Activated T-helper 1 cell treated with Interleukin-2 at 50 U/mL for 16 hours (primary cell): Measurements from ENCODE around the gene AKR1B1.
A peak's percentile ranks its signal among the peaks of the same experiment; 100 is the strongest.

Source experiments
- DNase-seq: peaks from one replicate; pipeline ENCODE4 v3.0.0-alpha.2; 2020; ENCODE audit warnings: low read depth

Gene AKR1B1

DNA sequence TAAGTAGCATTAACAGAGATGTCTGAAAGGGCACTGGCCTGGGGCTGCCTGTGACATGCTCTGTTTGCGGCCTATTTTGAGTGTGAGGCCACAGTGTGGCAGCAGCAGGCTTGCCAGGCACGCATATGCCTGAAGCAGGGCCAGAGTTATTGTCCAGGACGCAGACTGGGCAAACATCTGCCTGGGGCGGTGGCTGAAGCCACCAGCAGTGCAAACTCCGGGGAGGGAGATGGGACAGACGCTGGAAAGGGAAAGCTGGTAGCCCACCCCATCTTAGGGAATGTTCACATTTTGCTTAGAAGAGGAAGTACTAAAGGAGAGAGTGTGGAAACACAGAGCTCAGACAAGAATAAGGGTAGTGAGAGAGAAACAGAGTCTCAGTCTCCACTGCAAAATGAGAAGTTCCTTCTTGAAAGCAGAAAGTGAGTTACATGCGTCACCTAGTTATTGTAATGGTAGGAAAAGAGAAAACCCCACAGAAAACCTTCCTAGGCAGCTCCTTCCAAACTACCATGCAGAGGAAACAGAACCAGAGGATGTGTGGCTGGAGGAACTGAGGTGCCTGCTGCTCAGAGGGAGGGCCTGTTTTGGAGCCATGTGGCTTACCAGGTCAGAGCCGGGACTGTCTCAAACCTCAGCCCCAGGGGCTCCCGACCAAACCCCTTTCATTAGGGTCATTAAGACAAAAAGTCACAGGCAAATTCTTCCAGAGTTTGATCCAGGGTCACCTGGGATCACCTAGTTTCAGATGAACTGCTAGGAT lies 14.5 kb downstream of the AKR1B1 start:
- DNase-seq = no peak

- DNase-seq = no peak
These were observed 15.4 kb downstream of the AKR1B1 start for GRCh38 chr7:134443396-134444070.

- DNase-seq = no peak
These were observed 16.3 kb downstream of the AKR1B1 start for GRCh38 chr7:134442441-134443220.

DNA sequence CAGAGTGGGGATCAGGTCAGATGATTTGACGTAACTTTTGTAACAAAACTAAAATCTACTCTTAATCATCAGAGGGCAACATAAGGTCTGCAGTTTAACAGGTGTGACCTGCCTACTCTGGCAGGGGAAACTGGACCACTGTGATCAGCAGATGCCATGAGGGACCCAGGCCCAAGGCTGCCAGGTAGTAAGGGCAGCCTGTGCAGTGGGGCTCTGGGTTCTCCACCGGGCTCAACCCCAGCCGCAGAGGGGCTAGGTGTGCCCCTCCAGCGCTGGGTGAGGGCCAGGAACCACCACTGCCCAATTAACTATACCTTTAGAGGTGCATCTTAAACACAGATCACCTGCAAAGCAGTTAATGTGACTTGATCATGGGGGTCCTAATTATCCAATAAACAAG lies 17.6 kb downstream of the AKR1B1 start:
- DNase-seq = no peak

DNA sequence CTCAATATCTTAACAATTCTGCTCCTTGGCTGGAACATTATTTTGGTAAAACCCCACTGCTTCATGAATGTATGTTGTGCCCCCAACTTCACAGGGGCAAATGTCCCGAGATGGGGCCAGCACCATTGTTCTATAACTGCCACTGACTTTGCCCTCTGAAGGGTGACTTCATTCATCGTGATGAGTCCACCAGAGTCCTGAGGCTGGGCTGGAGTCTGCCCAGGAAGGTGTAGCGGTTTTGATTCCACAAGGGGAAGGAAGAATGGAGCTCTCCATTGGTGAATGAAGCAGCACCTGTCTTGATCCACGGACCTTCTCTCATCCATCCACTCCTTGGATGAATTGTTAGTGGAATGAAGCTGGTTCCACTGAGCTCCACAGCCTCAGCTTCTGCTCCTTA lies 18.4 kb downstream of the AKR1B1 start:
- no peak for DNase-seq

- DNase-seq = no peak
These were observed 18.8 kb downstream of the AKR1B1 start for GRCh38 chr7:134440067-134440466.

- no peak for DNase-seq
These were observed 20.0 kb downstream of the AKR1B1 start for GRCh38 chr7:134438946-134439345.

GRCh38 chr7:134435161-134435920 lies 23.6 kb downstream of the AKR1B1 start:
- DNase-seq = no peak

DNA sequence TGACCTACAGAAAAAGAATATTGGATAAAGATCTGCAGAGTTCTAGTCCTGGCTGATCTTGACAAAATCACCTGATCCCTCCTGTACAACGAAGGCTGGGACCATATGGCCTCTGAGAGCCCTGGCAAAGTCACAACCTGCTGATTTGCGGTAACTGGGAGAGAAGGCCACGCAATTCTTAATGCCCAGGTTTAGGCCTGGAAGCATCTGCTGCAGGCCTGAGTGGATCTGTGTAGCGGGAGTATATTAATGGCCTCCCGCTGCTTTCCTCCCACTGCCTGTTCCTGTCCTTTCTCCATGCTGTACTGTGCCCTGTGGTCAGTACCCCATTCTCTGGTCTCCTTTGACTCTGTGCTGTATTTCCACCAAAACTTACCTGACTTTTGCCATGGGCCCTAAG lies 24.2 kb downstream of the AKR1B1 start:
- no peak for DNase-seq

DNA sequence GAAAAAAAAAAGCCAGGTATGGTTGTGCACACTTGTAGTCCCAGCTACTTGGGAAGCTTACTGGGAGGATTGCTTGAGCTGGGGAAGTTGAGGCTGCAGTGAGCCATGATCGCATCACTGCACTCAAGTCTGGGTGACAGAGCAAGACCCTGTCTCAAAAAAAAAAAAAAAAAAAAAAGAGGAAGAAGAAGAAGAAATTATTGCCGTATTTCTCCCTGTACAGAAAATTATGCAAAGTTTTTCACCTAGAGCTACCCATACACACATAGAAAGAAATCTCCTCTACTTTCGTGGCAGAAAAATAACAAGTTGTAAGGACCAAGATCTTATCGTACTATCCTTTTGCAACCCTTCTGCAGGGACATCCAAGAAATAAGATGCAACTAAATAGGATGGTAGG lies 25.5 kb downstream of the AKR1B1 start:
- DNase-seq = no peak

GRCh38 chr7:134432296-134433152 lies 26.4 kb downstream of the AKR1B1 start:
- peak; percentile 48 for DNase-seq

GRCh38 chr7:134431815-134432214 lies 27.1 kb downstream of the AKR1B1 start:
- no peak for DNase-seq

DNA sequence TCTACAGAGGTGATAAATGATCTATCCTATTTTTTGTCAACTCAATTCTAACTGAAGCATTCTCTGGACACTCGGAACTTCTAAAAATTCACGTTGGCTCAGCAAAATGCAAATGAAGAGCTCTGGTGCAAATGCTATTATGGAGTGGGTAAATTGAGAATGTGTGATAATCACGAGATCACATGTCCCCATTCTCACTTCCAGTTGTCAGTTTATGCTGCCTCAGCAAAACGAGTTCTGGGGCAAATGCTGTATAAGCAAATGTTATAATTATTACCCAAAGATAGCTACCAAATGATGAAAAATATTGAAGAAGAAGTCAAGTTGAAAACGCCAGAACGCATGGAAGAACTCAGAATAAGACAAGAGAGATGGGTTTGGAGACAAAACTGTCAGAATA lies 29.4 kb downstream of the AKR1B1 start:
- DNase-seq = no peak

- no peak for DNase-seq
These were observed 30.0 kb downstream of the AKR1B1 start for GRCh38 chr7:134428942-134429341.

GRCh38 chr7:134427896-134428295 lies 31.0 kb downstream of the AKR1B1 start:
- DNase-seq = no peak

DNA sequence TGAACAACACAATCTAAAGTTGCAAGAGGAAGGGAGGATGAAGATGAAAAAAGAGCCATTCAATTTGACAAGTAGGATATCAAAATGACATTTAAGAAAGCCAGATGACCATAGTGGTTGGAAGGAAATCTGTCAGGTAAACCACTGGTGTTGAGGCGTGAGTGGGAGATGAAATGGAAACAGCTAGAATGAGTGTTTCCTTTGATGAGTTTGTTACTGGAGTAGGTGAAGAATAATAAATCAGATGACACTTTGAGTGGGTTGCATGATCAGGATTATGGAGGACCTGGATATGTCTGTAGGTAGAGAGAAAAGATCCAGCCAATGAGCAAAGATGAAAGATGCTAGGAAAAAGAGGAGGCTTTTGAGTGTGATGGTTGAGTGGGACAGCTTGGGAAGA lies 33.1 kb downstream of the AKR1B1 start:
- no peak for DNase-seq

DNA sequence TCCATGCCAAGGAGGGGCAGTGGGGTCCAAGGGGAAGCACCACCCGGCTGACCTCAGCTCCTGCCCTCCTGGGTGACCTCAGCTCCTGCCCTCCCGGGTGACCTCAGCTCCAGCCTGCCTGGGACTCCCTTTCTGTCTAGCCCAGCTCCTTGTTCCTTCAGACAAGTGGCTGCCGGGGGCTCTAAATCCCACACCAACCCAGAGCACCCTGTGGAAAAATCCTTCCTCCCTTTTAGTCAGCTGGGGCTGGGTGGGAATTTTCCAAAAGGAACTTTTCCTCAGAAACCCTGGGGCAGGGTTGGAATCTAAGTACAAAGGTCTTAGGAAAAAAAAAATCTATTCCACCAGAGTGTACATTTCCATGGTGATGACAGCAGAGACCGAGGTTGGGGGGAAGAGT lies 36.3 kb downstream of the AKR1B1 start:
- DNase-seq = no peak

GRCh38 chr7:134422008-134422407 lies 36.9 kb downstream of the AKR1B1 start:
- no peak for DNase-seq

GRCh38 chr7:134420424-134421125 lies 38.3 kb downstream of the AKR1B1 start:
- DNase-seq = no peak

DNA sequence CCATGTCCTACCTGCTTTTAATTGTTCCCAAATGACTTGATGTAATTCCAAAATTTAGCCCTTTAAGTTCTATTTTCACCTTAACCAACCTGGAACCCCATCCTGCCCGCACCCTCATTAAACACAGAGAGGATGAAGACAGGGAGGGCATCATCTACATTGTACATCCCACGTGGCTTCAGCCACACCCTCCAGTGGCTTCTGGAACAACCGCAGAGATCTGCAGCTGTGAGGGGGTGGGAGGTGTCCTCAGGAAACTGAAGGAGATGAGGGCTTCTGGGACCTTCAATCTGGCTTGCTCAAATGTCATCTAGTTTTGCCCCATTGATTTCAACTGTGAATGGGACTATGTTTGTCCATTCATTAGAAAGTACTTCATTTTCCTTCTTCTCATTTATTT lies 39.0 kb downstream of the AKR1B1 start:
- DNase-seq = no peak

- no peak for DNase-seq
These were observed 39.8 kb downstream of the AKR1B1 start for GRCh38 chr7:134419085-134419484.
